GM21723 (cell line): ENCODE measurements around the gene COL8A2.
A peak's percentile ranks its signal among the peaks of the same experiment; 100 is the strongest.
"Not testable (repeated sequence)": the region's sequence is repeated elsewhere in the genome, so short reads cannot be mapped to it uniquely, and the experiment has no call there.

Source experiments
- ATAC-seq: cut with Tn5 transposase; IDR thresholded peaks from one replicate; pipeline ENCODE4 v1.9.1; 2021; ENCODE audit warnings: mild to moderate bottlenecking, moderate library complexity; ENCODE audit not compliant: unreplicated experiment

The COL8A2 gene

DNA sequence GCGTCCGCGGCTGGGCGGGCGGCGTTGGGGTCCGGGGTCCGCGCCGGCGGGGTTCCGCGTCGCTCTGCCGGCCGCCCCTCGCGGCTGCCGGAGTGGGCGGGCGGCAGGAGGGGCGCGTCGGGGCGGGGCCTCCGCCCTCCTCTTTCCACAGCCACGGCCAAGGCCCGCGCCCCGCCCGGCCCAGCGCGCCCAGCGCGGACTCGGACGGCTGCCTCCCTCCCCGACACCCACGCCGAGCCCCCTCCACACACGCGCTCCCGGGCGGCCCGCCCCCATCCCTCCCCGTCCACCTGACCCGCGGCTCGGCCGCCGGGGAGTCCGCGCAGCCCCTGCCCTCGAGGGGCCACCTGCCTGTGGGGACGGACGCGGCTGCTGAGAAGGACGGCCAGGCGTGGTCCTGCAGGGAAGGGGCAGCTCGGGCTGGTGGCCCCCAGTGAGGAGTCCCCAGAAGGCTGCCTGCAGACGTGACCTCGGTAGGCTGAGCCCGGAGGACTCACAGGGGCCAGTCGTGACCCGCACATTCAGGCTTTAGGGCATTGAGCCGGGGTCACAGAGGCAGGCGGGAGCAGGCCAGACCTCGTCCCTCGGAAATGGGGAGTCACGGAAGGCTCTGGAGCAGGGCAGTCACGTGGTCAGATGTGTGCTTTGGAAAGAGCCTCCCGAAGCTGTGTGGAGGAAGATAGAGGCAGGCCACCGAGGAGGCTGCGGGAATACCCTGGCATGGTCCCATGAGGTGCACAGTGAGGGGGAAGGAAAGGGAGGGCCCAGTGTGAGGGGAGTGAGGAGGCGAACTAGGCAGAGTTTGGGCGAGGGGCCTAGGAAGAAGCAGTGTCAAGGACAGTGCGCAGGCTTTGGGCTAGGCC is at the start of gene COL8A2:
COL8A2 (minus strand) TSS at position 94 of the 863 bp plus-strand sequence. CDS start 24,980 bp downstream, outside the sequence.
- ATAC-seq, result no peak

DNA sequence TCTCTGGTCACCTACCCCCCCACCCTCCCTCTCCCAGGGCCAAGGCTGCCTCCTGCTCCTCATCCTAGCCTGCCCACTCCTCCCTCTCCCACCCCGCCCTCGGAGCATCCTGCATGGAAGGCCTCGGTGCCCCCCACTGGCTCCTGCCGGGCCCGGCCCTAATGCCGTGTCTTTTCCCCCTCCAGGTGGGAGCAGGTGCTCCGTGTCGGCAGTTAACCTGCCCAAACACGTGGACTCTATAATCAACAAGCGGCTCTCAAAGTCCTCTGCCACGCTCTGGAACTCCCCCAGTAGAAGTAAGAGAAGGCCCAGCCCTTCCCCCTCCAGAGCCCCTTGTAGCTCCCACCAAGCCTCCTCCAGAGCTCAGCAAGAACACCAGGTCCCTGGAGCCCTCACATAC is 49.7 kb upstream of the COL8A2 start:
- no peak for ATAC-seq

DNA sequence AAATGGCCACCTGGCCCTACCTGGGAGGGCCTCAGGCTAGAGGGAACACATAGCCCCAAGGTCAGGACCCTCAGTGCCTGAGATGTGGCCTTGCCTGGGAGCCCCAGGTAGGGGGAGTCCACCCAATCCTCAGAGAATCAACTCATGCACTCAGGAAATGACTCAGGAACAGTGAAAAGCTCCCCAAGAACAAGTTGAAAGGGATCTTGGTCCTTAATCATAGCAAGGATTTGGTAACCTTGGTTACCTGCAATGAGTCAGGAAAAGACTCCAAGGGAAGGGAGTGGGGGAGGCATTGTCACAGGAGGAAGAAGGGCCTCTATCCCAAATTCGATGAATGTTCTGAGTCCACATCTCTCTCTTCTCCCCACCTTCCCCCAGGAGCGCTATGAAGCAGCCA is 48.0 kb upstream of the COL8A2 start:
- ATAC-seq, result no peak

DNA sequence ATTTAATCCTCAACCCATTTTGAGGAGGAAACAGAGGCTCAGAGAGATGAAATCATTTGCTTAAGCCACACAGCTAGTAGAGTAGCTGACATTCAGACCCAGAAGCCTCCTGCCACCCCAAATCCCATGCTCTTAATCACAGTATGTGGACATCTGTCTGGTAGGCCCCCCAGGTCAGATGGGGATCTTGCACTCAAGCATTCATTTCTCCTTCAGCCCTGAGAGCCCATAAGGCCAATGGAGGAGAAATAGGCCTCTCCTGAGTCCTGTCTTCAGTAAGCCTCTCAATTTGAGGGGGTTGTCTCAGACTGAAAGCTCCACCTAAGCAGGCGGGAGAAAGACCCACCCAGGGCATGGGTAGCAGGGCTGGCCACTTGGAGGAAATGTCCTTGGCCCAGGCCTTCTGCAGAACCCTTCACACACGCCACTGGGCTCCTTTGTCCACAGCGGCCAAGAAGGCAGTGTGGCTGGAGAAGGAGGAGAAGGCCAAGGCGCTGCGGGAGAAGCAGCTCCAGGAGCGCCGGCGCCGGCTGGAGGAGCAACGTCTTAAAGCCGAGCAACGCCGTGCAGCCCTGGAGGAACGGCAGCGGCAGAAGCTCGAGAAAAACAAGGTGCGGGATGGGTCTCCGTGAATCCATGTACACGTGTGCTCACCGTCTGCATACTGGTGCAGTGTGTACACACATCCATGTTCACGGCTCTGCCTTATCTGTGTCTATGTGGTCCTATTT is 47.2 kb upstream of the COL8A2 start:
- ATAC-seq, result no peak

DNA sequence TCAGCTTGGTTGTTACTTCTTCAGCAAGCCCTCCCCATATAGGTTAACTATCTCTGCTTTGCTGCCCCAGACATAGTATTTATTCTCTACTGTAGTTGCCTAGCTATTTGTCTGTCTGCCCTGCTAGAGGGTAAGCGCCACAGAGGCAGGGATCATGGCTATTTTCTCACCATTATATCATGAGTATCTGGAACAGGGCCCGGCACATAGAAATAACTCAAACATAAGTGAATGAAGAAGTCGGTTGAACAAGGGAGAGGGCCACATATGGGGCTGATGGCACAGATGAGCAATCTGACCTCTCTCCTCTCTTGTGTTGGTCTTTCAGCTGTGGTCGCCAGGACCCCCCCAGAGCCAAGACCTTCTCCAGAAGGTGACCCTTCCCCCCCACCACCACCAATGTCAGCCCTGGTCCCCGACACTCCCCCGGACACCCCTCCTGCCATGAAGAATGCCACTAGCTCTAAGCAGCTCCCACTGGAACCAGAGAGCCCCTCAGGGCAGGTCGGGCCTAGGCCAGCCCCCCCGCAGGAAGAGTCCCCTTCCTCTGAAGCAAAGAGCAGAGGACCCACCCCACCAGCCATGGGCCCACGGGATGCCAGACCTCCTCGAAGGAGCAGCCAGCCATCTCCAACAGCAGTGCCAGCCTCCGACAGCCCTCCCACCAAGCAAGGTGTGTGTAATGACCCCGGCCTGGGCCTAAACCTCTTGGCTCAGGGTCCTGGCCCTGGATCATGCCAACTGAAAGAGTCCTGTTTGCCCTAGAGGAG is 45.8 kb upstream of the COL8A2 start:
- ATAC-seq, result no peak

DNA sequence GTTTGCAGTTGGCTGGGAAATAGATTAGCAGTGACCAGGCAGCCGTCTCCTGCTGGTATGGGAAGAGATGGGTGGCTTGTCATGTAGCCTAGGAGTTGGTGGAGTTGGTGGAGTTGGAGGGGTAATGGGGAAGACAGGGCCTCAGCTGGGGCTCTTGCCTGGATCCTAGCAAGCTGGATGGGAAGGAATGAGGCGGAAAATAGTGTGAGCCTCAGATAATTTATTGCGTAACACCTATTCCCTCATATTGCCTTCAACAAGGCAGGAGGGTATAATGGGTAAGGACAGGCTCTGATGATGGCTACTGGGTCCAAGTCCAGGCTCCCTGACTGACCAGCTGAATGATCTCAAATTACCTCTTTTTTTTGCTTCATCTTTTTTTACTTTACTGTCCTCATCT is 43.5 kb upstream of the COL8A2 start:
- no peak for ATAC-seq

DNA sequence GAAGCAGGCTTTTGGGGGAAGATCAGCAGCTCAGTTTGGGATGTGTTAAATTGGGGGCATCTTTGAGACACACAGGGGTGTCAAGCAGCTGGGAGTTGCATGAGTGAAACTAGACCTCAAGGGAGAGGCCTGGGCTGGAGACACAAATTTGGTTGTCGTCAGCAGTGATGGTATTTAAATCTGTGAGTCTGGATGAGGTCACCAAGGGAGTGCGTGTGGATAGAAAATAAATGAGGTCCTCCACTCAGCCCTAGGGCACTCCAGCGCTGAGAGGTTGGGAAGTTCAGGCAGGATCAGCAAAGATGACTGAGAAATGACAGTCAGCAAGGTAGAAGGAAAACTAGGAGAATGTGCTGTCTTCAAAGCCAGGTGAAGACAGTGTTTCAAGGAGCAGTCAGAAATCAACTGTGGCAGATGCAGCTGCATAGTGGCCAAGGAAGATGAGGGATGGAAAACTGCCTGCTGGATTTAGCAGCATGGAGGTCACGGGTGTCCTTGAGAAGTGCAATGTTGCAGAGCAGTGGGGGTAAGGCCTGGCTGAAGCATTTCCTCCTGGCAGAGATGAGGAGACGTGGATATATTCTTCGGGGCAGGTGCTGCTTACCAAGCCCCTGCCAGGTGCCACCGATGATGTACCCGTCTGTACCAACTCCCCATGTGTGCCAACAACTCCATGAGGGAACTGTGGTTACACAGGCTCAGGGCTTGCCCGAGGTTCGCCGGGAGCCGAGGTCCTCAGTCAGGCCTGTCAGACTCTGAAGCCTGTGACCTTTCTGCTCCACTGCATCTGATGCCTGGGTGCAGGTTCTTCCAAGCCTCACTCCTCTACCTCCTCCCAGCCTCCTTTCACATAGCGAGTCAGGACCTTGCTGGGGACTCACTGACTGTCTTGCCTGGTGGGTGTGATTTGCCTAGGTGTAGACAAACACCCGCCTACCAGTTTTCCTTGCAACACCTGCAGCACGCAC is 42.2 kb upstream of the COL8A2 start:
- no peak for ATAC-seq

DNA sequence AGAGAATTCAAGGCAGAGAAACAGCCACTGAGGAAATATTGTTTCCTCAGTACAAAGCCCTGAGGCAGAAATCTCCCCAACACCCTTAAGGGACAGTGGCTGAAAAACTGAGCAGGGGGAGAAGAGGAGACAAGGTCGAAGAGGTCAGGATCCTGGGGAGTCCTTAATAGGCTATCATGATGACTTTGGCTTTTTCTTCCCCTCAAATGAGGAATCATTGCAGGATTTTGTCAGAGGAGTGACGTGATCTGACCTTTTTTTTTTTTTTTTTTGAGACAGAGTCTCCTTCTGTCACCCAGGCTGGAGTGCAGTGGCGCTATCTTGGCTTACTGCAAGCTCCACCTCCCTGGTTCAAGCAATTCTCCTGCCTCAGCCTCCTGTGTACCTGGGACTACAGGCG is 41.1 kb upstream of the COL8A2 start:
- no peak for ATAC-seq

DNA sequence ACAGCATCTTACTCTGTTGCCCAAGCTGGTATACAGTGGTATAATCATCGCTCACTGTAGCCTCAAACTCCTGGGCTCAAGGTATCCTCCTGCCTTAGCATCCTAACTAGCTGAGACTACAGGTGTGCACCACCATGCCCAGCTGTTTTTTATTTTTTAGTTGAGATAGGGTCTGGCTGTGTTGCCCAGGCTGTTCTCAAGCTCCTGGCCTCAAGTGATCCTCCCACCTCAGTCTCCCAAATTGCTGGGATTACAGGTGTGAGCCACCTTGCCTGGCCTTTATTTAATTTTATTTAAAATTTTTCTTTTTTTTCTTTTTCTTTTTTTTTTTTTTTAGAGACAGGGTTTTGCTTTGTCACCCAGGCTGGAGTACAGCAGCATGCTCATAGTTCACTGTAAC is 40.1 kb upstream of the COL8A2 start:
- ATAC-seq, result no peak

DNA sequence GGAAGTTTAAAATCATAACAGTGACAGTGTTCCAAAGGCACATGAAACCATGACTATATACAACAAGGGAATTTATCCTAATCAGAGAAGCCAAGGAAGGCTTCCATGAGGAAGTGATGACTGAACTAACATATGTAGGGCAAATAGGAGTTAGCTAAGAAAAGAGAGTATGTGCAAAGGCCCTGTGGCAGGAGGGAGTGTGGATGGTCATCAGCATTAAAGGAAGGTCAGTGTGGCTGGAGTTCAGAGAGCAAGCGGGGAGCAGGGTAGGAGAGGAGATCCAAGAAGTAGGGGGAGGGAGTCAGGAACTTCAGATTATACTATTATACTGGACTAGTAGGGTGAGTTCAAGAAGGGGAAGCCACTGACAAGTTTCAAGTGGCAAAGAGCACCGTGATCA is 39.3 kb upstream of the COL8A2 start:
- no peak for ATAC-seq

DNA sequence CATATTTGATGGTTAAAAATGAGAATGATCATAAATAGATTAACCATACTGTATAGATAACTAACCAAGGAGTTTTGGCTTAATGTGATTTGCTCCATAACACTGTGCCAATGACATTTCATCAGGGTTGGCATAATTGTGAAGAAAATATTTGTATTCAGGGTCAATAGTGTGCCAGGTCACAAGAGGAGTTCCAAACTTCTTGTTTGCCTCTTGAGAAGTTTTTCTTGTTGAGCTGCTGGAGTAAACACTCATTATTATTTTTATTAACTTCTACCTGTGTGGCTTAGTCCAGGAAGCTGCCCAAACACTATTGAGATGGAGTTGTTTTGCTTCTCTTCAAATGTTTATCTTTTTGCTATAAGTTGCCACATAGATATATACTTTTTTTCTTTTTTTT is 38.4 kb upstream of the COL8A2 start:
- no peak for ATAC-seq

DNA sequence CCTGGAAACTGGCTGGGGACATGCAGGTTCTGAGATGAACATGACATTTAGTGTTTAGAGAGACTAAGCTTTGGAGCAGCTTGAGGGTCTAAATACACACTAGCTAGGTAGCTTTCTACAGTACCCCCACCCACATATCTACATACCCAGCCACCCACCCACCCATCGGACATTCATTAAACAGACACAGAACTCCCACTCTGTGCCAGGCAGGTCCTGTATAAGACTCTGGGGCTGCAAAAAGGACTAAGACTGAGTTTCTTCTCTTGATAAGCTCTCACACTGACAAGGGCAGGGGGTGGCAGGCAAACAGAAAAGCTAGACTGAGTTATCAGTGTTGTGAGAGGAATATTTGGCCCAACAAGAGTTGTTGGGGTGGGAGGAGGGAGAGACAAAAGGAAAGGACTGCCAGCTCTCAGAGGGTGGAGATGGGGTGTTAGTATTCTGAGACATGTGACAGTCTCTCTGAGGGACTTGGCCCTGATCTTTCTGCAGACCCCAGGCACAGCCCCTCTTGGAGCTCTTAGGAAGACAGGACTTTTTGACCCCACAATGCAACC is 37.7 kb upstream of the COL8A2 start:
- ATAC-seq, result no peak

DNA sequence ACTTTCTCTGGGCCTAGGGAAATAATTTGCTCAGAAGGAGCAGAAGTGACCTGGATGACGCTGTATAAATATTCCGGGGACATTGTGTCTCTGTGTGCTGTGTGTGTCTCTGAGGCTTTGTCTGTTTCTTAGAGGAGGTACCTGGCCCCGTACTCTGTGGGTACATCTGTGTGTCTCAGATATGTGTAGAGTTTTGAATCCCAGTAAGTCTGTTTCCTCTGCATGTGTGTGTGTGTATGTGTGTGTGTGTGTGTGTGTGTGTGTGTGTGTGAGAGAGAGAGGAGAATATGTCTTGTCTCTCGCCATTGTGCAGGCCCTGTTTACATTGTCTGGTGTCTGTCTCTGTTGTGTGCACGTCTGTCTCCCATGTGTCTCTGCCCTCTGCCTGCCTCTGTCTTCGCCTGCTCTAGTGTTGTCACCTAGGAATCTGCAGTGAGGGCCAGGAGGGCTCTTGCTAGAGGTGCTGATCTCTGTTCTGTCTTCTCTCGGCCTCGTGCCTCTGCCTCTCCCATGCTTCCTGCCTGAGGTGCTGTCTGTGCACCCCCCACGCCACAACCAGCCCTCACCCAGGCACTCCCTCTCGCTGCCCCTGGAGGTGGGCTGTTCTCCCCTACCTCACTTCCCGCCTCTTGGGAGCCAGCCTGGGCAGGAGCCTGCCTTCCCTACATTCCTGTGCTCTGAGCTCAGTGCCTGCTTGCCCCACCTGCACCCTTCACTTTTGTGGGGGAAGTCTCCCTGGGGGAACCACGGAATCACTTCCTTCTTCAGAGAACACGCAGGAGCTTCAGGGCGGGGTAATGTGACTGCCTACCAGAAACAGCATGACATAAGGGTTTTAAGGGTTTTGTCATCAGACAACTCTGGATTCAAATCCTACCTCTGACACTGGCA is 36.9 kb upstream of the COL8A2 start:
- no peak for ATAC-seq

DNA sequence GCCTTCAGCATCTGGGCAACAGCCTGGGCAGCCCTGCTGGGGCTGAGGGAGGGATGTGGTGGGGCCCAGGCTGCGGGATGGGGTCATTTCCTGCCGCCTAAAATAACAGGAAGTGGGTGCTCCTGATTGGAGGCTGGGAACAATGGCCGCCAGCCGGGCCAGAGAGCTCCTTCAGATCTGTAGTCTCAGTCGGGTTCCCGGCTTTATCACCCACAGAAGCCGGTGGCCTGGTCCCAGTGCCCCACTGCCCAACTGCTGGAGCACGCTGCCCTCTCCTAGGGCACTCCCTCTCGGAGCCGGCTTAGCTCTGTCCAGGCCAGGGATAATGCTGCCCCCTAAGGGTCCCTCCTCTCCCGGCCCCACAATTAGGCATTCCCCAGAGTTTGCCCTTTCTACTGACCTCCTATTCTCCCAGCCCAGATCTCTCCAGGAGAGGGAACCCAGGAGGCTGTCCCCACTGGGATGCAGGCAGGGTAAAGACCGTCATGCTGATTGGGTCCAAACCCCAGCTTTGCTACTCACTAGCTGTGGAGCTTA is 36.0 kb upstream of the COL8A2 start:
- ATAC-seq, result peak; percentile 36

DNA sequence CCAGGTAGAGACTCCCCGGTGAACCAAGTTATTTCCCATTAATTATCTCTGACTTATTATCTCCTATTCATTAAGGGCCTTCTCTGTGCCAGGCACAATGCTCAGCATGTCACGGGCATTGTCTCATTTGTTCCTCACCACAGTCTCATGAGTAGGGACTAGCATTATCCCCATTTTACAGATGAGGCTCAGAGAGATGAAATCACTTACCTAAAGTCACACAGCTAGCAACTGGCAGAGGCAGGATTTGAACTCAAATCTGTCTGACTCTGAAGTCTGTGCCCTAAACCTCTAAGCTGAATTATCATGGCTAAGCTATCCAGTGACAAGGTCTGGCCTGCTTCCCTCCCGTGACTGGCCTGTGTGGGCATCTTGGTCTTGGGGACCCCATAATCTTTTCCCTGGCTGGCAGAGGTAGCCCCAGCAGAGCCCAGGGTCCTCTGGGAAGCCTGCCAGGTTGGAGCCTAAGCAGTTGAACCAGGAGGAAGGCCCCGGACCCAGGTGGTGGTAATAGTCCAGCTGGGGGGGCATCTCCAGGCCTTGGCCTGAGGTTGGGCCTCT is 35.4 kb upstream of the COL8A2 start:
- ATAC-seq, result no peak

DNA sequence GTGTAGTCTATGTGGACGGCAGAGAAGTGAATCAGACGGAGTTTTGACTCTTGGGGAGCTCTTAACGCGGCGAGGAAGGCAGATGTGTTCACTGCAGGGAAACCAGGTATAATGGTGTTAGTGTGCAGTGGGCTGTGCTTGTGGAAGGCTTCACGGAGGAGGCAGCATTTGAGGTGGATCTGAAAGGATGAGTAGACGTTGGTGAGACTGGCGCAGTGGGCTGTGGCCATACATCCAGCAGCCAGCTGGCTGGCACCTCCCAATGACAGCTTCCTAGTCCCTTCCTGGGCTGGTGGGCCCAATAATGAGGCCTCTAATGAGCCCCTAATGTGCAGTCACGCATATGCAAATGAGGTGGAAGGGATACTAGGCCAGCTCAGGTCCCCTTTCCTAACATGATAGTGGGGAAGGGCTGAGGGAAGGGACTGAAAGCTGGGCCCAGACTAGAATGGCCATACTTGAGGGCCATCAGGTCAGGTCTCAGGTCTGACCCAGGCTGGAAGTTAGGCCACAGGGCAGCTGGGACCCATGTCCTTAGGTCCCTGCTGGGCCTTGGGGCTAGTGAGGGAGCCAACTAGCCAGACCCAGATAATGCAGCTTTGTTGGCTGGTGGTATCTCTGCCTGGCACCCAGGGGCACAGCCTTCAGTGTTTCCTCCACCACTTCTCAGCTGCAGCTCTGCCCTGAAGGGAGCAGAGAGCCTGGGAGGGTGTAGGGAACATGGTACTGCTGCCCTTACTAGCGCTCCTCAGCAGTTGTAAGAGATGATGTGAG is 34.8 kb upstream of the COL8A2 start:
- no peak for ATAC-seq

DNA sequence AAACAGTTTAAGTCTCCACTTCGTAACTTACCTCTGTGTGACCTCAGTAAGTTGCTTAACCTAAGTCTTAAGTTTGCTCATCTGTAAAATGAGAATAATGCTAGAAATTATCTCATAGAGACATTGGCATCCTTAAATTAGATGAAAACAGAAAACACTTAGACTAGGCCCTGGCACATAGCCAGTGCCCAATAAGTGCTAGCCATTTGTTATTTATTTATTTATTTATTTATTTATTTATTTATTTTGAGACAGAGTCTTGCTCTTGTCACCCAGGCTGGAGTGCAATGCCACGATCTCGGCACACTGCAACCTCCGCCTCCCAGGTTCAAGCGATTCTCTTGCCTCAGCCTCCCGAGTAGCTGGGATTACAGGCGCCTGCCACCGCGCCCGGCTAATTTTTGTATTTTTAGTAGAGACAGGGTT is 33.8 kb upstream of the COL8A2 start:
- not testable (repeated sequence) for ATAC-seq
